IMR-90 (cell line): Measurements from ENCODE around the gene CHST8. TPM values are rescaled to one million over a fixed set of nuclear protein-coding genes. Genes with fewer than 3 reads are reported as not detected.

Experiments used
- ATAC-seq: fragments of 200-7000 bp; cut with Tn5 transposase; 2 replicates; pipeline ENCODE4 v1.9.1; 2020; ENCODE audit warnings: low read depth, mild to moderate bottlenecking, moderate library complexity
- BruUV-seq: library from RNA; stranded (reverse); fragments of 400-500 nt; replicated peaks from 2 replicates; lab custom pipeline; 2021; lab: Mats Ljungman, UMichigan
- CTCF ChIA-PET: fragments of 300-600 bp; formaldehyde crosslinking; extraction: SDS; loops from one replicate; lab custom pipeline; 2021; ENCODE audit warnings: antibody characterized with exemption; lab: Yijun Ruan, JAX
- POLR2A ChIA-PET: fragments of 300-600 bp; sonication (Branson Sonifier 250); formaldehyde crosslinking; loops from one replicate; lab custom pipeline; 2022; ENCODE audit warnings: antibody characterized with exemption; ENCODE audit not compliant: unreplicated experiment; lab: Charles Lee
- DNase-seq: peaks from one replicate; pipeline ENCODE4 v3.0.0; 2013
- H2AFZ ChIP-seq: replicated peaks from 2 replicates; pipeline ENCODE3; 2013; ENCODE audit warnings: low read length, mild to moderate bottlenecking; ENCODE audit not compliant: poor library complexity
- H2AK5ac ChIP-seq: 2 replicates; pipeline ENCODE4 v1.6.1; 2013; ENCODE audit warnings: low read depth, low read length, inconsistent platforms
- H2AK9ac ChIP-seq: replicated peaks from 2 replicates; pipeline ENCODE3; 2013; ENCODE audit warnings: mild to moderate bottlenecking, low read depth, low read length, moderate library complexity; ENCODE audit not compliant: poor library complexity
- H2BK120ac ChIP-seq: 2 replicates; pipeline ENCODE4 v1.6.1; 2013; ENCODE audit warnings: low read depth, low read length, inconsistent platforms
- H2BK15ac ChIP-seq: 3 replicates; pipeline ENCODE4 v1.6.1; 2013; ENCODE audit warnings: low read depth, low read length, inconsistent platforms
- H2BK20ac ChIP-seq: 2 replicates; pipeline ENCODE4 v1.6.1; 2013; ENCODE audit warnings: low read depth, mild to moderate bottlenecking, inconsistent platforms, low read length, moderate library complexity
- H2BK5ac ChIP-seq: 2 replicates; pipeline ENCODE4 v1.6.1; 2013; ENCODE audit warnings: mild to moderate bottlenecking, low read depth, low read length, inconsistent platforms; ENCODE audit not compliant: poor library complexity, severe bottlenecking
- H3K14ac ChIP-seq: replicated peaks from 2 replicates; pipeline ENCODE4 v1.6.1; 2013; ENCODE audit warnings: low read depth, low read length, inconsistent platforms
- H3K18ac ChIP-seq: 2 replicates; pipeline ENCODE4 v1.6.1; 2013; ENCODE audit warnings: low read depth, low read length, control low read depth
- H3K23ac ChIP-seq: 2 replicates; pipeline ENCODE4 v1.6.1; 2013; ENCODE audit warnings: low read depth, low read length, inconsistent platforms
- H3K27ac ChIP-seq: 2 replicates; pipeline ENCODE4 v1.5.1; 2013; ENCODE audit warnings: mild to moderate bottlenecking, control low read depth, low read length; ENCODE audit not compliant: insufficient read depth
- H3K27me3 ChIP-seq: 2 replicates; pipeline ENCODE4 v1.6.1; 2013; ENCODE audit warnings: low read length; ENCODE audit not compliant: control insufficient read depth, insufficient read depth
- H3K36me3 ChIP-seq: 2 replicates; pipeline ENCODE4 v1.6.1; 2013; ENCODE audit warnings: low read length, mixed read lengths; ENCODE audit not compliant: control insufficient read depth, insufficient read depth
- H3K4ac ChIP-seq: 2 replicates; pipeline ENCODE4 v1.6.1; 2013; ENCODE audit warnings: low read depth, low read length, inconsistent platforms
- H3K4me1 ChIP-seq: 2 replicates; pipeline ENCODE4 v1.6.1; 2013; ENCODE audit warnings: low read length, mixed read lengths; ENCODE audit not compliant: control insufficient read depth, insufficient read depth
- H3K4me2 ChIP-seq: 2 replicates; pipeline ENCODE4 v1.6.1; 2013; ENCODE audit warnings: low read depth, mild to moderate bottlenecking, control low read depth, low read length, moderate library complexity
- H3K4me3 ChIP-seq: 2 replicates; pipeline ENCODE4 v1.5.1; 2013; ENCODE audit warnings: low read depth, mild to moderate bottlenecking, control low read depth, low read length, moderate library complexity; ENCODE audit not compliant: insufficient read depth
- H3K56ac ChIP-seq: 2 replicates; pipeline ENCODE4 v1.6.1; 2013; ENCODE audit warnings: low read length, inconsistent platforms; ENCODE audit not compliant: insufficient read depth; ENCODE audit errors: extremely low read depth
- H3K79me1 ChIP-seq, 2 experiments: 2 replicates each; pipeline ENCODE4 v1.6.1; 2013; ENCODE audit warnings: low read length in 2 of 2, inconsistent platforms in 1 of 2, low read depth in 1 of 2
- H3K9ac ChIP-seq: 2 replicates; pipeline ENCODE4 v1.6.1; 2013; ENCODE audit warnings: low read depth, low read length, control low read depth
- H3K9me1 ChIP-seq: 2 replicates; pipeline ENCODE4 v1.6.1; 2013; ENCODE audit warnings: low read length, inconsistent platforms; ENCODE audit not compliant: insufficient read depth
- H3K9me3 ChIP-seq: 2 replicates; pipeline ENCODE4 v1.6.1; 2013; ENCODE audit warnings: low read length; ENCODE audit not compliant: control insufficient read depth, insufficient read depth
- H4K20me1 ChIP-seq: 2 replicates; pipeline ENCODE4 v1.6.1; 2013; ENCODE audit warnings: low read length, inconsistent platforms; ENCODE audit not compliant: insufficient read depth
- H4K5ac ChIP-seq: 2 replicates; pipeline ENCODE4 v1.6.1; 2013; ENCODE audit warnings: mild to moderate bottlenecking, low read depth, low read length, control low read depth
- H4K8ac ChIP-seq, 2 experiments: 2 replicates each; pipeline ENCODE4 v1.6.1; 2013; ENCODE audit warnings: low read depth in 2 of 2, low read length in 2 of 2, control low read depth in 1 of 2, inconsistent platforms in 1 of 2
- H4K91ac ChIP-seq: 2 replicates; pipeline ENCODE4 v1.6.1; 2013; ENCODE audit warnings: low read depth, low read length, inconsistent platforms; ENCODE audit not compliant: insufficient read depth
- CEBPB ChIP-seq: IDR thresholded peaks from 2 replicates; pipeline ENCODE4 v1.6.1; 2012; ENCODE audit warnings: low read depth, low read length, improper control_type of control experiment
- MAFK ChIP-seq: IDR thresholded peaks from 2 replicates; pipeline ENCODE4 v1.6.1; 2012; ENCODE audit warnings: low read depth, low read length, improper control_type of control experiment
- MAZ ChIP-seq: IDR thresholded peaks from 2 replicates; pipeline ENCODE4 v1.6.1; 2012; ENCODE audit warnings: low read depth, mild to moderate bottlenecking, low read length, improper control_type of control experiment, moderate library complexity, borderline replicate concordance
- MXI1 ChIP-seq: IDR thresholded peaks from 2 replicates; pipeline ENCODE4 v1.6.1; 2012; ENCODE audit warnings: low read depth, mild to moderate bottlenecking, low read length, moderate library complexity, borderline replicate concordance
- NFE2L2 ChIP-seq: fragments of 150-350 bp; IDR thresholded peaks from 2 replicates; pipeline ENCODE4 v1.6.1; 2016; ENCODE audit warnings: low read depth, mild to moderate bottlenecking, low read length
- RCOR1 ChIP-seq: IDR thresholded peaks from 2 replicates; pipeline ENCODE4 v1.6.1; 2012; ENCODE audit warnings: mild to moderate bottlenecking, low read length, improper control_type of control experiment; ENCODE audit not compliant: insufficient replicate concordance
- WGBS, 2 experiments: methylation state at CpG; one replicate each; pipeline versions ENCODE4 v1.1.5 to v1.1.7; 2013; ENCODE audit warnings: missing lambda C conversion rate in 2 of 2; ENCODE audit not compliant: insufficient read length in 1 of 2; ENCODE audit errors: extremely low coverage in 2 of 2; 5-methylcytosine and 5-hydroxymethylcytosine counted together
- dilution Hi-C: fragments of 300-500 bp; cut with HindIII; formaldehyde crosslinking; loops from one replicate; pipeline ENCODE4 v1.14.3; 2018; ENCODE audit warnings: low sequenced_read_pairs; ENCODE audit not compliant: unreplicated experiment
- in situ Hi-C: fragments of 300-500 bp; cut with MboI; formaldehyde crosslinking; loops from 3 replicates; pipeline ENCODE4 v1.14.3; 2019; ENCODE audit warnings: low sequenced_read_pairs, inconsistent platforms, mixed read lengths
- intact Hi-C: fragments of 100-400 bp; cut with micrococcal nuclease; formaldehyde crosslinking; loops from 2 replicates; pipeline ENCODE4 v1.10.0; 2022
- polyA plus RNA-seq, 3 experiments: library from polyadenylated mRNA; depleted of rRNA; stranded (reverse); fragments of >200 nt; gene quantifications; 2 replicates each; pipeline ENCODE4 v1.2.3, GENCODE V29; 2012; ENCODE audit warnings: low replicate concordance in 1 of 3
- total RNA-seq: library from RNA; depleted of rRNA; stranded (reverse); fragments of >200 nt; gene quantifications from 2 replicates; pipeline ENCODE4 v1.2.3, GENCODE V29; 2012
- TF ChIP-seq, protein P1 (sequence below): conservative IDR thresholded peaks from 2 replicates; pipeline ENCODE4 v1.5.1; 2012; ENCODE audit warnings: mild to moderate bottlenecking, low read depth, low read length, improper control_type of control experiment

CHST8 gene
- total and polyA plus RNA-seq, 2 of the 4 experiments (the other 2 are of a cell fraction), result not detected

DNA sequence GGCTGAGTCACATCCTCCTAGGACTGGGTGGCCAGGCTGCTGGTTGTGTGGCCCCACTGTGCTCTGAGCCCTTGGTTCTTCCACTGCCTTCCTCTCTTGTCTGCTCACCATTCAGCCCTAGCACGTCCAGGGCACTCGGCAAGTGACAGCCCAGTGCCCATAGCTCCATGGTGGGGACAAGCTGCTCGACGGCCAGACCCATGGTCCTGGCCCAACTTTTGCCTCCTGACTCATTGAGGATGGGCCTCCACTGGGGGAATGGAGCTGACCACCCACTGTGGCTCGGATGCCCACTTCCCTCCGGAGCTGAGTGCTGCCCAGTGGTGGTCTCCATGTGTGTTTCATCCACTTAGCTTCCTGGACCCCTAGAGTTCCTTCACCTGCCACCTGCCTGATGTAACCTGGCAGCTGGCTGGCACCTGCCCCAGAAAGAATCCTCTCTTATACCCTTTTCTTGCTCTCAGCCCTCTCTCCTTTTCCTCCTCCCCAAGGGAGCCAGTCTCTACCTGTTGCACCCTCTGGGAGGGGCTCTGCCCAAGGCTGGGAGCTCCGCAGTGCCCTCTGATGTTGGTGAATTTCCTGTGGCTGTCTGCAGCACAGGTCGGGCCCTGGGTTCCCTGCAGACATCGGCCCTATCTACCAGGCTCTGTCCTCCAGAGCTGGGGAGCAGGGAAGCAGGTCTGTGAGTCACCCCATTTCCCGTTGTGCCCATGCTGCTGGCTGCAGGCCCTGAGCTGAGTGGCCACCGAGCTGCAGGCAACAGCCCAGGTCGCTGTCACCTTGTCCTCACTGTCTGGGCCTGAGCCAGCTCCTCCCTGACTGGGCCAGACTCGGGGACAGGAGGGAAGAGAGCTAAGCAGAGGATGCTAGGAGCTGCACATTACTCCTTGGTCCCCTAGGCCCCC is 7.4 kb downstream of the CHST8 start:
- dilution Hi-C loops, result no loop called here
- Histone ChIP-seq H2BK5ac (no peak overlapping the region), H3K79me1 (no peaks in the 10 kb centered on the region), H4K20me1 (no peaks in the 10 kb centered on the region), H3K18ac (no peak overlapping the region), H3K23ac (no peak overlapping the region), H3K27me3 (peaks cover under 1% of the 10 kb centered on the region; the same call in 1 of the 2 replicates), H3K4me1 (no peaks in the 10 kb centered on the region), H3K14ac (no peak overlapping the region), H2BK15ac (no peak overlapping the region), H3K9me3 (no peaks in the 10 kb centered on the region), H4K8ac (no peak overlapping the region), H3K4me3 (no peak overlapping the region), H3K36me3 (no peaks in the 10 kb centered on the region), H3K9me1 (no peaks in the 10 kb centered on the region), H3K9ac (no peak overlapping the region), H4K5ac (no peak overlapping the region), H2BK20ac (no peak overlapping the region), H3K4ac (no peak overlapping the region), H3K27ac (no peak overlapping the region), H3K4me2 (no peak overlapping the region), H2AK5ac (no peak overlapping the region), H2BK120ac (no peak overlapping the region), H2AK9ac (no peak overlapping the region), H2AFZ (no peak overlapping the region), H4K91ac (no peak overlapping the region), H3K56ac (no peak overlapping the region)
- POLR2A ChIA-PET, result interaction anchor here (0.6 kb wide), 1 partner anchor 176 kb away, joined by 3 read pairs; no protein-coding TSS in a partner anchor
- no TSS peak for BruUV-seq
- CTCF ChIA-PET, result no interaction called here
- ATAC-seq (no peak), DNase-seq (no peak)
- 50% methylated on average over 7 of the region's 13 CpGs; no CpG with 5 or more reads in 1 of the 2 experiments for WGBS, 2 experiments
- in situ Hi-C loops, result no loop called here
- TF ChIP-seq MAZ (no peak), CEBPB (no peak), MXI1 (no peak), NFE2L2 (no peak), MAFK (no peak), RCOR1 (no peak)
- TF ChIP-seq, protein P1, sequence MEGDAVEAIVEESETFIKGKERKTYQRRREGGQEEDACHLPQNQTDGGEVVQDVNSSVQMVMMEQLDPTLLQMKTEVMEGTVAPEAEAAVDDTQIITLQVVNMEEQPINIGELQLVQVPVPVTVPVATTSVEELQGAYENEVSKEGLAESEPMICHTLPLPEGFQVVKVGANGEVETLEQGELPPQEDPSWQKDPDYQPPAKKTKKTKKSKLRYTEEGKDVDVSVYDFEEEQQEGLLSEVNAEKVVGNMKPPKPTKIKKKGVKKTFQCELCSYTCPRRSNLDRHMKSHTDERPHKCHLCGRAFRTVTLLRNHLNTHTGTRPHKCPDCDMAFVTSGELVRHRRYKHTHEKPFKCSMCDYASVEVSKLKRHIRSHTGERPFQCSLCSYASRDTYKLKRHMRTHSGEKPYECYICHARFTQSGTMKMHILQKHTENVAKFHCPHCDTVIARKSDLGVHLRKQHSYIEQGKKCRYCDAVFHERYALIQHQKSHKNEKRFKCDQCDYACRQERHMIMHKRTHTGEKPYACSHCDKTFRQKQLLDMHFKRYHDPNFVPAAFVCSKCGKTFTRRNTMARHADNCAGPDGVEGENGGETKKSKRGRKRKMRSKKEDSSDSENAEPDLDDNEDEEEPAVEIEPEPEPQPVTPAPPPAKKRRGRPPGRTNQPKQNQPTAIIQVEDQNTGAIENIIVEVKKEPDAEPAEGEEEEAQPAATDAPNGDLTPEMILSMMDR, result no peak
- intact Hi-C loops, result no loop called here
